Measurements from ENCODE around the gene KDF1. TPM values are rescaled to one million over a fixed set of nuclear protein-coding genes. Genes with fewer than 3 reads are reported as not detected.

Gene KDF1
- total and polyA plus RNA-seq, 2 of the 13 experiments (the other 11 are each of a cell fraction or from before 2014, with no cell fraction given): 1.9 to 4.9 TPM

DNA sequence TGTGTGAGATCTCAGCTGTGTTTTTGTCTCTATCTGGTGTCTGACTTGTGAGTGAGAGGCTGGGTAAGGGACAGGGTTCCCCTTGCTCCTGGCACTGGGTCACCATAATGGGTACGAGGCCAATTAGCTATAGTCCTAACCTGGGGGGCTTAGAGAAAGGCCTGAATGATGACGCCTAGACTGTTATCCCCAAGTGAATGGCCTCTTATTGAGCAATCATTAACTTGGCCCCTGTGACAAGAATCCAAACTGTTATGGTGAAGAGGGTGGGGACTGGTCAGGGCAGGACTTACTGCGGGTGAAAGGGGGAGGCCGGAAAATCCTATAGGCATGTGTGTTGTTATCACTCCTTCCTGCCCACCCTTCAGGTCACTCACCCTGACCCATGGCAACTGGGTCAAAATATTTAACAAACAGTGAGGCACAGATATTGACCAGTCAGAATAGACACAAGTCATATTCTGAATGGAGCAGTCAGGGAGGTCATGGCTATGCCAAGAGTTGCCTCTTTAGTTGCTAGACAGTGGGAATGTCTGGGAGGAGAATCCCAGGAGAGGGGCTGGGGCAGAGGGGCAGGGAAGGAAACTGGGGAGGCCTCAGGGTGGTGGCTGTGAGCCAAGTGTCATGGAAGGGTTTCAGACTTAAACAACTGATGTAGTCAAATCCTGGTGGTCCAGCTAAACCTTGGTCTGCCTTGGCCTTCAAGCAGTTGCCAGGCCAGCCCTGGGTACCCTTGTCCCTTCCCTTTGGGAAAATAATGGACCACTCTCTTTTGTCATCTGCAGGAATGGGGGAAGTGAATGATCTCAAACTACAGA lies 49.7 kb downstream of the KDF1 start (continued):
- TF ChIP-seq LBX2 (CRISPR knock-in tag; IDR thresholded peaks at IDR 0.05; ENCODE audit: borderline replicate concordance) (no peak), HNRNPL (IDR thresholded peaks at IDR 0.05; ENCODE audit: low read depth, low read length) (no peak), LRRFIP1 (CRISPR knock-in tag; conservative IDR thresholded peaks at IDR 0.05) (no peak), HMG20B (CRISPR knock-in tag; conservative IDR thresholded peaks at IDR 0.05) (peak; percentile 78), ZSCAN25 (CRISPR knock-in tag; IDR thresholded peaks at IDR 0.05) (no peak; the same call in 1 of the 2 replicates), ZNF207 (IDR thresholded peaks at IDR 0.05; ENCODE audit: borderline replicate concordance) (no peak), ZNF850 (CRISPR knock-in tag; conservative IDR thresholded peaks at IDR 0.05) (no peak), ZNF839 (CRISPR knock-in tag; IDR thresholded peaks at IDR 0.05; ENCODE audit: borderline replicate concordance) (no peak), TCF7 (IDR thresholded peaks at IDR 0.05; ENCODE audit: low read depth) (peak; percentile 32; the same call in 1 of the 2 replicates), KLF11 (CRISPR knock-in tag; IDR thresholded peaks at IDR 0.05) (0 out of 2 replicates have a peak, but pooled peaks have one; percentile 29), ZSCAN29 (CRISPR knock-in tag; conservative IDR thresholded peaks at IDR 0.05) (0 out of 2 replicates have a peak, but pooled peaks have one; percentile 21), GTF3A (CRISPR knock-in tag; conservative IDR thresholded peaks at IDR 0.05) (no peak), ZSCAN20 (CRISPR knock-in tag; IDR thresholded peaks at IDR 0.05; ENCODE audit: borderline replicate concordance) (no peak), KDM5A (IDR thresholded peaks at IDR 0.05; ENCODE audit: borderline replicate concordance, low read length) (no peak; the same call in 1 of the 2 replicates), CEBPG (CRISPR knock-in tag; IDR thresholded peaks at IDR 0.05) (peak; percentile 95), ZNF569 (CRISPR knock-in tag; IDR thresholded peaks at IDR 0.05; ENCODE audit: borderline replicate concordance) (no peak), ZNF501 (CRISPR knock-in tag; IDR thresholded peaks at IDR 0.05) (no peak), ZNF83 (CRISPR knock-in tag; IDR thresholded peaks at IDR 0.05; ENCODE audit: borderline replicate concordance) (no peak)
- TF ChIP-seq, protein P1, sequence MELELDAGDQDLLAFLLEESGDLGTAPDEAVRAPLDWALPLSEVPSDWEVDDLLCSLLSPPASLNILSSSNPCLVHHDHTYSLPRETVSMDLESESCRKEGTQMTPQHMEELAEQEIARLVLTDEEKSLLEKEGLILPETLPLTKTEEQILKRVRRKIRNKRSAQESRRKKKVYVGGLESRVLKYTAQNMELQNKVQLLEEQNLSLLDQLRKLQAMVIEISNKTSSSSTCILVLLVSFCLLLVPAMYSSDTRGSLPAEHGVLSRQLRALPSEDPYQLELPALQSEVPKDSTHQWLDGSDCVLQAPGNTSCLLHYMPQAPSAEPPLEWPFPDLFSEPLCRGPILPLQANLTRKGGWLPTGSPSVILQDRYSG (CRISPR knock-in tag; IDR thresholded peaks at IDR 0.05): peak; percentile 83
- TF ChIP-seq, protein P2, sequence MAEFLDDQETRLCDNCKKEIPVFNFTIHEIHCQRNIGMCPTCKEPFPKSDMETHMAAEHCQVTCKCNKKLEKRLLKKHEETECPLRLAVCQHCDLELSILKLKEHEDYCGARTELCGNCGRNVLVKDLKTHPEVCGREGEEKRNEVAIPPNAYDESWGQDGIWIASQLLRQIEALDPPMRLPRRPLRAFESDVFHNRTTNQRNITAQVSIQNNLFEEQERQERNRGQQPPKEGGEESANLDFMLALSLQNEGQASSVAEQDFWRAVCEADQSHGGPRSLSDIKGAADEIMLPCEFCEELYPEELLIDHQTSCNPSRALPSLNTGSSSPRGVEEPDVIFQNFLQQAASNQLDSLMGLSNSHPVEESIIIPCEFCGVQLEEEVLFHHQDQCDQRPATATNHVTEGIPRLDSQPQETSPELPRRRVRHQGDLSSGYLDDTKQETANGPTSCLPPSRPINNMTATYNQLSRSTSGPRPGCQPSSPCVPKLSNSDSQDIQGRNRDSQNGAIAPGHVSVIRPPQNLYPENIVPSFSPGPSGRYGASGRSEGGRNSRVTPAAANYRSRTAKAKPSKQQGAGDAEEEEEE (CRISPR knock-in tag; IDR thresholded peaks at IDR 0.05; ENCODE audit: borderline replicate concordance): no peak
- TF ChIP-seq, protein P3, sequence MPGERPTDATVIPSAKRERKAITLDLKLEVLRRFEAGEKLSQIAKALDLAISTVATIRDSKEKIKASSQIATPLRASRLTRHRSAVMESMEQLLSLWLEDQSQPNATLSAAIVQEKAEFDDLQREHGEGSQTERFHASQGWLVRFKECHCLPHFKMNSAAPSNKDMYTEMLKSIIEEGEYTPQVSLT (CRISPR knock-in tag; IDR thresholded peaks at IDR 0.05; ENCODE audit: borderline replicate concordance, low read depth): 0 out of 2 replicates have a peak, but pooled peaks have one; percentile 20
- TF ChIP-seq, protein P4, sequence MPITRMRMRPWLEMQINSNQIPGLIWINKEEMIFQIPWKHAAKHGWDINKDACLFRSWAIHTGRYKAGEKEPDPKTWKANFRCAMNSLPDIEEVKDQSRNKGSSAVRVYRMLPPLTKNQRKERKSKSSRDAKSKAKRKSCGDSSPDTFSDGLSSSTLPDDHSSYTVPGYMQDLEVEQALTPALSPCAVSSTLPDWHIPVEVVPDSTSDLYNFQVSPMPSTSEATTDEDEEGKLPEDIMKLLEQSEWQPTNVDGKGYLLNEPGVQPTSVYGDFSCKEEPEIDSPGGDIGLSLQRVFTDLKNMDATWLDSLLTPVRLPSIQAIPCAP (CRISPR knock-in tag; IDR thresholded peaks at IDR 0.05; ENCODE audit: low read depth): no peak
